SK-N-SH (cell line): ENCODE data around the gene FAM227B. TPM values are rescaled to one million over a fixed set of nuclear protein-coding genes. Genes with fewer than 3 reads are reported as not detected.
"Not testable (repeated sequence)": the region's sequence is repeated elsewhere in the genome, so short reads cannot be mapped to it uniquely, and the experiment has no call there.

Experiments used
- CTCF ChIA-PET: fragments of 300-600, 350-600 bp; formaldehyde crosslinking; extraction: SDS; loops from one replicate; lab custom pipeline; 2021; lab: Yijun Ruan, JAX
- POLR2A ChIA-PET: fragments of 350-600 bp; sonication (Branson Sonifier 250); formaldehyde crosslinking; extraction: SDS; loops from one replicate; lab custom pipeline; 2020; ENCODE audit warnings: antibody characterized with exemption, inconsistent platforms; lab: Yijun Ruan, JAX
- DNase-seq: peaks from one replicate; pipeline ENCODE4 v3.0.0; 2012
- H2AFZ ChIP-seq: fragments of 200-600 bp; sonication (generic); 2 replicates; pipeline ENCODE4 v1.8.1; 2016; ENCODE audit warnings: antibody characterized with exemption, mild to moderate bottlenecking, low read depth
- H3F3A ChIP-seq: fragments of 200-600 bp; sonication (generic); replicated peaks from 2 replicates; pipeline ENCODE3; 2016; ENCODE audit warnings: antibody characterized with exemption, mild to moderate bottlenecking; ENCODE audit not compliant: insufficient read depth
- H3K27ac ChIP-seq, 2 experiments: fragments of 200-500 bp in 1 of 2; fragments of 200-600 bp in 1 of 2; sonication (Bioruptor generic) in 1 of 2; sonication (generic), shearing (Covaris generic) in 1 of 2; 2 replicates each; pipeline versions ENCODE4 v1.5.1 to v1.6.1; 2014 to 2016; ENCODE audit warnings: low read depth in 2 of 2, inconsistent platforms in 1 of 2, low read length in 1 of 2, mild to moderate bottlenecking in 1 of 2, mixed read lengths in 1 of 2
- H3K27me3 ChIP-seq: fragments of 200-600 bp; sonication (generic), shearing (Covaris generic); 2 replicates; pipeline ENCODE4 v1.6.1; 2016; ENCODE audit warnings: mixed run types; ENCODE audit not compliant: insufficient read depth
- H3K36me3 ChIP-seq, 2 experiments: fragments of 200-500 bp in 1 of 2; fragments of 200-600 bp in 1 of 2; sonication (Bioruptor generic) in 1 of 2; sonication (generic) in 1 of 2; replicated peaks in 1 of 2; 2 replicates each; pipeline versions ENCODE3 to v1.5.1; 2014 to 2016; ENCODE audit warnings: low read length in 1 of 2, mild to moderate bottlenecking in 1 of 2; ENCODE audit not compliant: insufficient read depth in 2 of 2, control insufficient read depth in 1 of 2
- H3K4me1 ChIP-seq, 2 experiments: fragments of 200-500 bp in 1 of 2; fragments of 200-600 bp in 1 of 2; sonication (Bioruptor generic) in 1 of 2; sonication (generic), shearing (Covaris generic) in 1 of 2; 2 replicates each; pipeline versions ENCODE4 v1.5.1 to v1.6.1; 2014 to 2016; ENCODE audit warnings: low read depth in 1 of 2, low read length in 1 of 2, mixed run types in 1 of 2; ENCODE audit not compliant: insufficient read depth in 2 of 2, control insufficient read depth in 1 of 2
- H3K4me2 ChIP-seq: fragments of 200-600 bp; sonication (generic), shearing (Covaris generic); 2 replicates; pipeline ENCODE4 v1.6.1; 2017; ENCODE audit warnings: mixed run types
- H3K4me3 ChIP-seq, 2 experiments: fragments of 200-500 bp in 1 of 2; fragments of 200-600 bp in 1 of 2; sonication (Bioruptor generic) in 1 of 2; sonication (generic), shearing (Covaris generic) in 1 of 2; 2 replicates each; pipeline versions ENCODE4 v1.5.1 to v1.8.1; 2014 to 2016; ENCODE audit warnings: low read depth in 2 of 2, inconsistent platforms in 1 of 2, low read length in 1 of 2, mild to moderate bottlenecking in 1 of 2, mixed read lengths in 1 of 2, moderate library complexity in 1 of 2
- H3K79me2 ChIP-seq: fragments of 200-600 bp; sonication (generic); 2 replicates; pipeline ENCODE4 v1.8.1; 2017; ENCODE audit warnings: mild to moderate bottlenecking; ENCODE audit not compliant: insufficient read depth
- H3K9ac ChIP-seq: fragments of 200-600 bp; sonication (generic); 2 replicates; pipeline ENCODE4 v1.6.1; 2017; ENCODE audit warnings: mixed run types
- H3K9me2 ChIP-seq: fragments of 200-600 bp; sonication (generic); 2 replicates; pipeline ENCODE4 v1.6.1; 2017; ENCODE audit warnings: mixed run types
- H3K9me3 ChIP-seq: fragments of 200-600 bp; sonication (generic); 2 replicates; pipeline ENCODE4 v1.6.1; 2017; ENCODE audit warnings: mixed run types, mild to moderate bottlenecking, moderate library complexity
- H4K20me1 ChIP-seq: fragments of 200-600 bp; sonication (generic); 2 replicates; pipeline ENCODE4 v1.6.1; 2017; ENCODE audit warnings: mild to moderate bottlenecking, mixed run types; ENCODE audit not compliant: insufficient read depth
- EP300 ChIP-seq, 2 experiments: IDR thresholded peaks; 2 replicates each; pipeline versions ENCODE4 v1.4.0 to v1.6.1; 2012; ENCODE audit warnings: borderline replicate concordance in 1 of 2, low read depth in 1 of 2, low read length in 1 of 2
- FOXJ3 ChIP-seq: sonication (generic); formaldehyde crosslinking; IDR thresholded peaks from 2 replicates; pipeline ENCODE4 v1.5.1; 2020; ENCODE audit warnings: mild to moderate bottlenecking, missing genetic modification reagents
- JUND ChIP-seq: IDR thresholded peaks from 2 replicates; pipeline ENCODE4 v1.4.0; 2012
- MXI1 ChIP-seq: IDR thresholded peaks from 2 replicates; pipeline ENCODE4 v1.6.1; 2012; ENCODE audit warnings: mild to moderate bottlenecking, low read depth, low read length, improper control_type of control experiment
- RAD21 ChIP-seq: IDR thresholded peaks from 2 replicates; pipeline ENCODE4 v1.6.1; 2012; ENCODE audit warnings: mild to moderate bottlenecking, low read length
- RCOR1 ChIP-seq: fragments of 150-350 bp; IDR thresholded peaks from 2 replicates; pipeline ENCODE4 v1.6.1; 2017; ENCODE audit warnings: antibody characterized with exemption, low read length
- RXRA ChIP-seq: IDR thresholded peaks from 2 replicates; pipeline ENCODE4 v1.4.0; 2012; ENCODE audit warnings: low read depth, mild to moderate bottlenecking, borderline replicate concordance
- TEAD4 ChIP-seq: IDR thresholded peaks from 2 replicates; pipeline ENCODE4 v1.4.0; 2012; ENCODE audit warnings: mild to moderate bottlenecking, borderline replicate concordance; ENCODE audit not compliant: insufficient read depth
- WGBS: methylation state at CpG from one replicate; pipeline ENCODE4 v1.1.6; 2017; ENCODE audit warnings: low lambda C conversion rate; 5-methylcytosine and 5-hydroxymethylcytosine counted together
- polyA plus RNA-seq, 3 experiments: library from polyadenylated mRNA; depleted of rRNA; stranded (reverse); fragments of >200 nt; gene quantifications; 2 replicates each; pipeline ENCODE4 v1.2.3, GENCODE V29; 2012
- TF ChIP-seq, protein P1 (sequence below): fragments of 150-350 bp; IDR thresholded peaks from 2 replicates; pipeline ENCODE4 v1.6.1; 2017; ENCODE audit warnings: antibody characterized with exemption, low read length, low read depth, borderline replicate concordance
- TF ChIP-seq, protein P2 (sequence below): IDR thresholded peaks from 2 replicates; pipeline ENCODE4 v1.6.1; 2012; ENCODE audit warnings: mild to moderate bottlenecking, low read depth, low read length, moderate library complexity
- TF ChIP-seq, protein P3 (sequence below): IDR thresholded peaks from 2 replicates; pipeline ENCODE4 v1.4.0; 2012; ENCODE audit warnings: low read depth, borderline replicate concordance
- TF ChIP-seq, protein P4 (sequence below): fragments of 150-350 bp; IDR thresholded peaks from 2 replicates; pipeline ENCODE4 v1.6.1; 2016; ENCODE audit warnings: mild to moderate bottlenecking, low read depth, low read length
- TF ChIP-seq, protein P5 (sequence below): IDR thresholded peaks from 2 replicates; pipeline ENCODE4; 2012

The FAM227B gene
- polyA plus RNA-seq, 1 of the 3 experiments (the other 2 are of a cell fraction) = 4.4 TPM

DNA sequence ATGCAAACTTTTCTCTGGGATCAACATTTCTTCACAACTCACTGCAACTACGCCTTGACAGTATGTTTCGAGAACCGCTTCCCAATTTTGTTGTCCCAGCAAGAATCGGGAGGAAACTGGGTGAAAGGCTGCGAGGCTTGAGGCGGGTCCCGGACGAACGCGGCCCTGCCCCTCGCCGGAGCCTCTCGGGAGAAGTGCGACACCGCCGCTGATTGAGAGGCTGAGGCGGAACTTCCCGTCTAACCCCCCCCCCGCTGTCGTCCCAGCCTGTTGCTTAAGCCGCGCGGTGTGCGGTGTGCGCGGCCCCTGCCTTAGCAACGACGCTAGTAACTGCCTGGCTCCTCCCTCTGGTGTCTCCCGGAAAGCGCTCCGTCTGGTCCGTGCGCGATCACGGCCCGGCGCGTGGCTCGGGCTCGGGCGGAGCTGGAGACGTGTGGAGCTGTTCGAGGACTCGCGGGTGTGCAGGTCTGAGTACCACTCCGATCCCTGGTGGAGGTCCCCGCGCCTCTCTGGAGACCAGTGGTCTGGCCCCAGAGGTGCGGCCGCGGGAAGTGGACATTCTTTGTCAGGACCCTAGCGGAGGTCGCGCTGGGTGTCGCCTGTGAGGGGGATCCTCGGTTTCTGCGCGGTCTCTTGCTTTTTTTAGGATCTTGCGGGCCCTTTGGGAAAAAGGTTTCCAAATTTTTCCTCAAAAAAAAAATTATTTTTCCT lies at the start of gene FAM227B, which contains the start of gene DTWD1 (continued):
- TF ChIP-seq, protein P1, sequence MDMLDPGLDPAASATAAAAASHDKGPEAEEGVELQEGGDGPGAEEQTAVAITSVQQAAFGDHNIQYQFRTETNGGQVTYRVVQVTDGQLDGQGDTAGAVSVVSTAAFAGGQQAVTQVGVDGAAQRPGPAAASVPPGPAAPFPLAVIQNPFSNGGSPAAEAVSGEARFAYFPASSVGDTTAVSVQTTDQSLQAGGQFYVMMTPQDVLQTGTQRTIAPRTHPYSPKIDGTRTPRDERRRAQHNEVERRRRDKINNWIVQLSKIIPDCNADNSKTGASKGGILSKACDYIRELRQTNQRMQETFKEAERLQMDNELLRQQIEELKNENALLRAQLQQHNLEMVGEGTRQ = no peak
- TF ChIP-seq, protein P2, sequence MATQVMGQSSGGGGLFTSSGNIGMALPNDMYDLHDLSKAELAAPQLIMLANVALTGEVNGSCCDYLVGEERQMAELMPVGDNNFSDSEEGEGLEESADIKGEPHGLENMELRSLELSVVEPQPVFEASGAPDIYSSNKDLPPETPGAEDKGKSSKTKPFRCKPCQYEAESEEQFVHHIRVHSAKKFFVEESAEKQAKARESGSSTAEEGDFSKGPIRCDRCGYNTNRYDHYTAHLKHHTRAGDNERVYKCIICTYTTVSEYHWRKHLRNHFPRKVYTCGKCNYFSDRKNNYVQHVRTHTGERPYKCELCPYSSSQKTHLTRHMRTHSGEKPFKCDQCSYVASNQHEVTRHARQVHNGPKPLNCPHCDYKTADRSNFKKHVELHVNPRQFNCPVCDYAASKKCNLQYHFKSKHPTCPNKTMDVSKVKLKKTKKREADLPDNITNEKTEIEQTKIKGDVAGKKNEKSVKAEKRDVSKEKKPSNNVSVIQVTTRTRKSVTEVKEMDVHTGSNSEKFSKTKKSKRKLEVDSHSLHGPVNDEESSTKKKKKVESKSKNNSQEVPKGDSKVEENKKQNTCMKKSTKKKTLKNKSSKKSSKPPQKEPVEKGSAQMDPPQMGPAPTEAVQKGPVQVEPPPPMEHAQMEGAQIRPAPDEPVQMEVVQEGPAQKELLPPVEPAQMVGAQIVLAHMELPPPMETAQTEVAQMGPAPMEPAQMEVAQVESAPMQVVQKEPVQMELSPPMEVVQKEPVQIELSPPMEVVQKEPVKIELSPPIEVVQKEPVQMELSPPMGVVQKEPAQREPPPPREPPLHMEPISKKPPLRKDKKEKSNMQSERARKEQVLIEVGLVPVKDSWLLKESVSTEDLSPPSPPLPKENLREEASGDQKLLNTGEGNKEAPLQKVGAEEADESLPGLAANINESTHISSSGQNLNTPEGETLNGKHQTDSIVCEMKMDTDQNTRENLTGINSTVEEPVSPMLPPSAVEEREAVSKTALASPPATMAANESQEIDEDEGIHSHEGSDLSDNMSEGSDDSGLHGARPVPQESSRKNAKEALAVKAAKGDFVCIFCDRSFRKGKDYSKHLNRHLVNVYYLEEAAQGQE = peak; percentile 39; the same call in 1 of the 2 replicates
- TF ChIP-seq EP300 (IDR thresholded peaks at IDR 0.05; ENCODE audit: borderline replicate concordance in 1 of 2, low read depth in 1 of 2, low read length in 1 of 2) (peak in 1 of 2 experiments; percentile 39; a peak in 1 of 4 replicates), RCOR1 (0 out of 2 replicates have a peak, but pooled peaks have one; percentile 38), FOXJ3 (CRISPR knock-in tag) (peak; percentile 97), TEAD4 (no peak), JUND (no peak; the same call in 1 of the 2 replicates), RXRA (no peak), RAD21 (peak; percentile 28)
- TF ChIP-seq, protein P3, sequence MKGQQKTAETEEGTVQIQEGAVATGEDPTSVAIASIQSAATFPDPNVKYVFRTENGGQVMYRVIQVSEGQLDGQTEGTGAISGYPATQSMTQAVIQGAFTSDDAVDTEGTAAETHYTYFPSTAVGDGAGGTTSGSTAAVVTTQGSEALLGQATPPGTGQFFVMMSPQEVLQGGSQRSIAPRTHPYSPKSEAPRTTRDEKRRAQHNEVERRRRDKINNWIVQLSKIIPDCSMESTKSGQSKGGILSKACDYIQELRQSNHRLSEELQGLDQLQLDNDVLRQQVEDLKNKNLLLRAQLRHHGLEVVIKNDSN = peak; percentile 54; the same call in 1 of the 2 replicates

DNA sequence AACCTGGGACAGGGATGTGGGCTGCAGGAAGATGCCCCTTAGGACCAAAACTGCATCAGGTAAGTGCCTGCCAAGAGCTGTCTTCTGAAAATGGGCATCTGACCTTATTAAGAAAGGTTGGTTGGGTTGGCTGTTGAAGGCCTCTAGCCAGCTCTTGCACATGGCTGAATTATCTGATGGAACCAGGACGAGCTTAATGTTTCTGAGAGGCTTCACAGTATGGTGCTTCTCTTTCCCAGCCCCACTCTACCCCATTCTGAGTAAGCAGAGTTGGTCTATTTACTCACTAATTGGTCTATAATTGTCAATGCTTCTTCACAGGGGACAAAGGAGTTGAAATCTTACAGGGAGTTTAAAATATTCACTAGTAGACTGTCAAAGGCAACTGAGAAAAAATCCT lies 48.7 kb upstream of the FAM227B start:
- CTCF ChIA-PET = no interaction called here
- Histone ChIP-seq H3K9me2 (no peaks in the 10 kb centered on the region), H3K4me1 (peaks cover 0 to 3% of the 10 kb centered on the region in 2 experiments; a peak in 1 of 4 replicates), H3K9me3 (no peaks in the 10 kb centered on the region), H3K4me2 (no peak overlapping the region), H3K36me3 (no peaks in the 10 kb centered on the region), H3K79me2 (no peaks in the 10 kb centered on the region), H3F3A (no peaks in the 10 kb centered on the region), H2AFZ (no peak overlapping the region), H3K27ac (no peak overlapping the region), H3K27me3 (no peaks in the 10 kb centered on the region), H3K4me3 (no peak overlapping the region), H4K20me1 (no peaks in the 10 kb centered on the region), H3K9ac (no peak overlapping the region)
- POLR2A ChIA-PET = no interaction called here
- WGBS = 40% methylated on average over 1 of the region's 1 CpG
- no peak for DNase-seq
- no peak for TF ChIP-seq JUND
- TF ChIP-seq, protein P4, sequence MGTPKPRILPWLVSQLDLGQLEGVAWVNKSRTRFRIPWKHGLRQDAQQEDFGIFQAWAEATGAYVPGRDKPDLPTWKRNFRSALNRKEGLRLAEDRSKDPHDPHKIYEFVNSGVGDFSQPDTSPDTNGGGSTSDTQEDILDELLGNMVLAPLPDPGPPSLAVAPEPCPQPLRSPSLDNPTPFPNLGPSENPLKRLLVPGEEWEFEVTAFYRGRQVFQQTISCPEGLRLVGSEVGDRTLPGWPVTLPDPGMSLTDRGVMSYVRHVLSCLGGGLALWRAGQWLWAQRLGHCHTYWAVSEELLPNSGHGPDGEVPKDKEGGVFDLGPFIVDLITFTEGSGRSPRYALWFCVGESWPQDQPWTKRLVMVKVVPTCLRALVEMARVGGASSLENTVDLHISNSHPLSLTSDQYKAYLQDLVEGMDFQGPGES = no peak
- TF ChIP-seq, protein P2 = no peak
- no peak for TF ChIP-seq MXI1
- TF ChIP-seq, protein P5, sequence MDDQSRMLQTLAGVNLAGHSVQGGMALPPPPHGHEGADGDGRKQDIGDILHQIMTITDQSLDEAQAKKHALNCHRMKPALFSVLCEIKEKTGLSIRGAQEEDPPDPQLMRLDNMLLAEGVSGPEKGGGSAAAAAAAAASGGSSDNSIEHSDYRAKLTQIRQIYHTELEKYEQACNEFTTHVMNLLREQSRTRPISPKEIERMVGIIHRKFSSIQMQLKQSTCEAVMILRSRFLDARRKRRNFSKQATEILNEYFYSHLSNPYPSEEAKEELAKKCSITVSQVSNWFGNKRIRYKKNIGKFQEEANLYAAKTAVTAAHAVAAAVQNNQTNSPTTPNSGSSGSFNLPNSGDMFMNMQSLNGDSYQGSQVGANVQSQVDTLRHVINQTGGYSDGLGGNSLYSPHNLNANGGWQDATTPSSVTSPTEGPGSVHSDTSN = no peak

DNA sequence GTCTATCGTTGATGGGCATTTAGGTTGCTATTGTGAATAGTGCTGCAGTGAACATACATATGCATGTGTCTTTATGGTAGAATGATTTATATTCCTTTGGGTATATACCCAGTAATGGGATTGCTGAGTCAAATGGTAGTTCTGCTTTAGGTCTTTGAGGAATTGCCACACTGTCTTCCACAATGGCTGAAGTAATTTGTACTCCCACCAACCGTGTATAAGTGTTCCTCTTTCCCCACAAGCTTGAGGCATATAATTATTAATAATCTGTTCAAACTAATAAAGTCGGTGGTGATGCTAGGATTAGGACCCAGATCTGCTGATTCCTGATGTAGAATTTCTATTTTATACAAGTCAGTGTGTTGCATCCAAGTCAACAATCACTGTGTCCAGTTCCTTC lies 45.9 kb upstream of the FAM227B start:
- H3K9me2 ChIP-seq, H3K4me1 ChIP-seq, H2AFZ ChIP-seq, H3K36me3 ChIP-seq, CTCF ChIA-PET, DNase-seq, H3K27me3 ChIP-seq, H3F3A ChIP-seq, H3K9ac ChIP-seq, POLR2A ChIA-PET, H4K20me1 ChIP-seq, H3K4me3 ChIP-seq, H3K79me2 ChIP-seq, H3K9me3 ChIP-seq, H3K27ac ChIP-seq, H3K4me2 ChIP-seq: not testable (repeated sequence)
- WGBS = 55% methylated on average over 3 of the region's 3 CpGs
